Globus pallidus (tissue), 1 donor: Measurements from ENCODE around the gene SHPK.
"Not testable (repeated sequence)": the region's sequence is repeated elsewhere in the genome, so short reads cannot be mapped to it uniquely, and the experiment has no call there.

Experiments
- DNase-seq: peaks from one replicate; pipeline ENCODE4 v3.0.0-alpha.2; 2015; ENCODE audit warnings: low spot score

Gene SHPK

GRCh38 chr17:3590231-3590630, 45.8 kb downstream of the SHPK start:
- DNase-seq = no peak

DNA sequence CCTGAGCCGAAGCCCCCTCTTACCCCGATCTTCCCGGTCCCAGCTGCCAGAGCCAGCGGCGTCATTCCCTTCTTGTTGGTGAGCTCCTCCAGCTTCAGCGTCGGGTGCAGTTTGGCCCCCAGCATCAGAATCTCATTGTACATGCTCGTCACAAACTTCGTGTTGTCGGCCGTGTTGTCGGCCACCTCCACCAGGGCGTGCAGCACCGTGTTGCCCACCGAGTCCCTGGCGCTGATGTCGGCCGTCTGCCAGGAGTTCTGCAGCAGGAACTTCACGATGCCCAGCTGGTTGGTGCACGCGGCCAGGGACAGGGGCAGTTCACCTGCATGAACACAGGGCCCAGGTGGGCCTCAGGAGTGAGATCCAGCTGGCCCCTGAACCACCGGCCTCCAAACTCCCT, 46.3 kb downstream of the SHPK start:
- DNase-seq = no peak

DNA sequence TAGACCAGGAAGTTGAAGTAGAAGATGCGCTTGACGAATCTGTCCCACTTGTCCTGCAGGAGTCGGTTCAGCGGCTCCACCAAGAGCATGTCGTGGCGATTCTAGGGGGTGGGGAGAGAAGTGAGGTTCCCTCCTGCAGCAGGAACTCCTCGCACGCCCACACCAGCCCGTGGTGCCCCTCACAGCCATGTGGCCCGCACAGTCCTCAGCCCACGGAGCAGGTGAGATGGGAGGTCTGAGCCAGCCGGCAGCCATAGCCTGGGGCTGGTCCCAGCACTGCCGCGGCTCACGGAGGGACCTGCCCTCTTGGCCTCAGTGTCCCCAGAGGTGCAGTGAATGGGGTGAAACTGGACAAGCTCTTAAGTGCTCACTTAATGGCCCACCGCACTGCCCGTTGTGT, 50.2 kb downstream of the SHPK start:
- no peak for DNase-seq

GRCh38 chr17:3583456-3583855, 52.6 kb downstream of the SHPK start:
- DNase-seq = no peak

DNA sequence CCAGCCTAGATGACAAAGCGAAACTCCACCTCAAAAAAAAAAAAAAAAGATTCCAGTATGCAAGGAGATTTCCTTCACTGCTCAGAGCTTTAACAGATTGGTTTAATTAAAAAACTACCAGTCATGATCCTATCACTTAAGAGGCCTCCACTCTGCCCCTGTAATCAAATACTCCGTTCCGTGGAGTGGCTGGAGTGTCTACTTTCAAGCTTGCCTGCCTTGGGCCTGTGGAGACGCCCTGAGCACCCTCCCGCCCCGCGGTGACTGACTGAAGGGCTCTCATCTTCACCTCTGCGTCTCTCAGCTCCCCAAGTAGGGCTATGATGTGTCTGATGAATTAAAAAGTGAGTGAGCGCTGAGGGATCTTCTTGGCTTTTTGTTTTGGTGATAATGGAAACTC, 53.1 kb downstream of the SHPK start:
- no peak for DNase-seq

DNA sequence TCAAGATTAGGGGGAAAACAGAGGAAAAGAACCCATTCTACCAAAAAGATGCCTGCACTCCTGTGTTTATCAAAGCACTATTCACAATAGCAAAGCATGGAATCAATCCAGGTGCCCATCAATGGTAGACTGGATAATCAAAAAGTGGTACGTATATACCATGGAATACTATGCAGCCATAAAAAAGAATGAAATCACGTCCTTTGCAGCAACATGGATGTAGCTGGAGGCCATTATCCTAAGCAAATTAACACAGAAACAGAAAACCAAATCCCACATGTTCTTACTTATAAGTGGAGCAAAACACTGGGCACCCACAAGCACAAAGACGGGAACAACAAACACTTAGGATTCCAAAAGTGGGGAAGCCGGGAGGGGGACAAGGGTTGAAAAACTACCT, 57.4 kb downstream of the SHPK start:
- not testable (repeated sequence) for DNase-seq

DNA sequence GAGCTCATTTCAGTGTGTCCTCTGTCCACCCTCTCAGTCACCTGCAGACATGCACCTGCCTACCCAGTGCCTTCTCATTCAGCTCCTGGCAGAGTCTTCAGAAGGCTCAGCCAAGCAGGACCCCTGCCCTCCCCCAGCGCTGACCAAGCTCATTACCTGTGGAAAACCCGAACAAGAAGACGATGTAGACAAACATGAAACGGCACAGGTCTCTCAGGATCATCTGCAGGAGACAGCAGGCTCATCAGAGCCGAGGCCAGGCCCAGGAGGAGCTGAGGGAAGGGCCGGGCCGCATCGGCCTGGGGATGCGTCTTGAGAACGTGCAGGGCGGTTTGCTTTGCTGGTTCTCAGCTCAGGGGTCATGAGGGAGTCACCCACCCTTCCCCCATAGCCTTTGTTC, 59.1 kb downstream of the SHPK start:
- DNase-seq = no peak

- no peak for DNase-seq
Observed at GRCh38 chr17:3575511-3575910, 60.5 kb downstream of the SHPK start.

DNA sequence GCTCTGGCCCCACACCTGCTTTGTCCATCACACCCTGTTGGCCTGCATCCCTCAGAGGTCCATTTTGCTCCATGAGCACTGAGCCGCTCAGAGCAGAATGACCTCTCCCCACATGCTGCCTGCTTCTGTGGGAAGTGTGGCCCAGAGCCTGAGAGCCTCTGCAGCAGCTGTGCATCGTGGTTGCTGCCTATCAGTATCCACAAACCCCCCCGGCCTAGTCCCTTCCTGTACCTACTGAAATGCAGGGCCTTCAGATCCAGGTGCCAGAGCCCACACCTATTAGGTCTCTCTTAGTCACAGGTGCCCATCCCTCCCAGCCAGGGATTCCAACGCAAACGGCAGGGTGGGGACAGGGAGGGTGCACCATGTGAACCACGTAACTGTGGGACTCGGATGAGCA, 61.8 kb downstream of the SHPK start:
- DNase-seq = no peak

- DNase-seq = no peak
Observed at GRCh38 chr17:3573246-3574100, 62.6 kb downstream of the SHPK start.

DNA sequence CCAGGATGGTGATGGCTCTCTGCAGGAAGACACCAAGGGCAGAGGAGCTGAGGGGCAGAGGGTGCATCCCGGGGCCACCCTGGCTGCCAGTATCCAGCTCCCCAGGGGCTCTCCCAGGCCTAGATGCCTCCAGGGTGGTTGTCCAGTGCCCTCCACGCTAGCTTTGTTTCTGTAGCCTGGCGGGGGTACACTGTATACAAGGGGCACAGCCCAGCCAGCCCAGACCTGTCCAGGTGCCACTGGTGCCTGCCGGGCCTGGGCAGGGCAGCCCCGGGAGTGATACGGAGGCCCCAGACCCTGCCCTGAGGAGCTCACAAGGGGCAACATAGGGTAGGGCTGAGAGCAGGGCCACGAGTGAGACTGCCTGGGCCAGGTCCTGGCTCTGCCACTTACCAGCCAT, 63.8 kb downstream of the SHPK start:
- DNase-seq = no peak

DNA sequence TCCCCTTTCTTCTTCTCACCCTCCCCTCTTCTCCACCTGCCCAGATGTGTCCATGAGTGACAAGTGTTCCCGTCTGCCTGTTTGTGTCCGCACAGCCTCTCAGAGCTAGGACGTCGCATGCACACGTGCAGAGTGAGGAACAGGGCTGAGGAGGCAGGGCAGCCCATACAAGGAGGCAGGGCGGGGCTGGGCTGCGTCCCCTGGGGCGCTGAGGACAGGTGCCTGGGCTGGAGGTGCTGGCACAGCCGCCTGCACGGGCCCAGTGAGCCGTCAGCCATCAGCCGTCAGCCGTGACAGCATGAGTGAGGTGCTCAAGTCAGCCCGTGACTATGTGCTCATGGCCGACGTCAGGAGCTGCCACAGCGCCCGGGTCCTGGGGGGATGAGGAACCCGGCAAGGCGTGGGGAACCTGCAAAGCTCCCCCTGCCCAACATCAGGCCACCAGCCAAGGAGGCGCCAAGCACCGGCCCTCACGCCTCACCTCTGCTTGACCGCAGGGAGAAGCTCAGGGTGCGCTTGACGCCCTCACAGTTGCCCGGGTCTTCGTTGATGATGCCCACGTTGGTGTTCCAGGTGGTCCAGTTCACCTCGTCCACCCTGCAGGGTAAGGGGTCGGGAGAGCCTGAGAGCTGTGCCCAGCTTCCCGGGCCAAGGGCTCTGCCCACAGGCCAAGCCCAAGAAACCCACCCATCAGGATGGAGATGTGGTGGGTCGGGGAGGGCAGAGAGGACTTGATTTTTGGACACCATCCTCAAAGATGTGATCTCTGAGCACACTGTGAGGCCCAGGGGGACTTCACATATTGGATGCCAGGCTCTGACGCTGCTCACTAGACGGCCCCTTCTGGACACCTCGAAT, 64.8 kb downstream of the SHPK start:
- no peak for DNase-seq

GRCh38 chr17:3569534-3570137, 66.4 kb downstream of the SHPK start:
- DNase-seq = no peak

- DNase-seq = no peak
Observed at GRCh38 chr17:3566551-3566950, 69.5 kb downstream of the SHPK start.

DNA sequence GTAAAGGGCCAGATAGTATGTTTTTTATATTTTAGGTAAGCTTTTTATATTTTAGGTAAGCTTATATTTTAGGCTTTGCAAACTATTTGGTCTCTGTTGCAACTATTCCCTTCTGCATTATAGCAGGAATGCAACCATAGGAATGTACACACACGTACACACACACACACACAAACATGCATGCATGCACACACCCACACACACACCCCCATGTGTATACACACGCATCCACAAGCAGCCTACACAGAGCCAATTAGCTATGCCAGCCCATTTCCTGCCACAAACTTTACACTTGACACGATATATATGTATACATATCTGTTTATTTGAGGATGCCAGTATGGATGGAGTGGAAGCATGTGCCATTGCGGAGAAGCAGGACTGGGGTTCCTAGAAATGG, 70.9 kb downstream of the SHPK start:
- no peak for DNase-seq

GRCh38 chr17:3564241-3564640, 71.8 kb downstream of the SHPK start:
- not testable (repeated sequence) for DNase-seq

- no peak for DNase-seq
Observed at GRCh38 chr17:3559270-3559645, 76.8 kb downstream of the SHPK start.

GRCh38 chr17:3558603-3559269, 77.3 kb downstream of the SHPK start:
- no peak for DNase-seq
